Right lobe of liver (tissue), 6 donors: Measurements from ENCODE around the gene PCNX3. TPM values are rescaled to one million over a fixed set of nuclear protein-coding genes. Genes with fewer than 3 reads are reported as not detected.

Experiments
- ATAC-seq, 4 donors: fragments of 200-7000 bp; cut with Tn5 transposase; one replicate each; pipeline ENCODE4 v1.9.1; 2020; ENCODE audit warnings: mild to moderate bottlenecking in 4 of 4, moderate library complexity in 4 of 4
- DNase-seq, 3 donors: peaks; one replicate each; pipeline ENCODE4 v3.0.0-alpha.2; 2020
- H3K27ac ChIP-seq, 3 donors: fragments of 200-600 bp; one replicate each; pipeline ENCODE4 v1.8.0; 2022
- H3K27me3 ChIP-seq, 2 donors: fragments of 200-600 bp; one replicate each; pipeline ENCODE4 v1.8.0; 2022
- H3K36me3 ChIP-seq, 4 donors: fragments of 200-600 bp; sonication (generic) in 1 of 4; one replicate each; pipeline versions ENCODE4 v1.5.1 to v1.8.0; 2017 to 2022; ENCODE audit warnings: control low read depth in 1 of 4
- H3K4me1 ChIP-seq, 4 donors: fragments of 200-600 bp; sonication (generic) in 1 of 4; one replicate each; pipeline versions ENCODE4 v1.5.1 to v1.8.0; 2017 to 2022; ENCODE audit warnings: control low read depth in 1 of 4
- H3K4me3 ChIP-seq, 3 donors: fragments of 200-600 bp; one replicate each; pipeline ENCODE4 v1.8.0; 2022
- H3K9me3 ChIP-seq, 4 donors: fragments of 200-600 bp; sonication (generic) in 1 of 4; one replicate each; pipeline versions ENCODE4 v1.5.1 to v1.8.0; 2017 to 2022; ENCODE audit warnings: control low read depth in 1 of 4
- POLR2A ChIP-seq: fragments of 450-650 bp; IDR thresholded peaks from one replicate; pipeline ENCODE4 v1.6.1; 2017; ENCODE audit warnings: antibody characterized with exemption, mild to moderate bottlenecking
- WGBS: methylation state at CpG from one replicate; pipeline ENCODE4 v1.1.6; 2018; ENCODE audit warnings: low coverage, low lambda C conversion rate; ENCODE audit not compliant: insufficient coverage; ENCODE audit errors: missing lambda C conversion rate; 5-methylcytosine and 5-hydroxymethylcytosine counted together
- intact Hi-C, 2 donors: fragments of 100-400 bp; cut with DNase I; formaldehyde crosslinking; loops; one replicate each; pipeline versions ENCODE4 v1.11.2 to v1.14.1; 2022
- long read RNA-seq: library from polyadenylated mRNA; unstranded; transcript quantifications from one replicate; pipeline ENCODE4 v2.0.0, GENCODE V29; 2019
- total RNA-seq, 6 experiments: library from RNA; depleted of rRNA in 2 of 6; stranded (reverse); fragments of >200 nt in 2 of 6; fragmentation: NEBNext Ultra II Directional in 3 of 6; extraction: Animal tissue kit (Norgen Biotek cat#: 25700) in 3 of 6; gene quantifications; one replicate each; pipeline versions ENCODE4 v1.1.0 to v1.2.4, GENCODE V29; 2016 to 2023
- TF ChIP-seq, protein P1 (sequence below), 4 donors: fragments of 200-600 bp in 3 of 4; fragments of 450-650 bp in 1 of 4; IDR thresholded peaks; one replicate each; pipeline versions ENCODE4 v1.5.1 to v1.8.0; 2016 to 2022; ENCODE audit warnings: antibody characterized with exemption in 4 of 4, mild to moderate bottlenecking in 2 of 4
- donor health status: DM: no; HTN: yes; CAD: no.
- donor health status: DM: no; HTN: no; CAD: no.
- donor health status: DM: no; HTN: no; CAD: no.
- donor health status: DM: no; HTN: yes; CAD: no.
- donor health status: DM: no; HTN: yes; CAD: no.

PCNX3 gene
- 10 to 100 TPM; 11.2 to 32.9 (median 12.4) TPM for total RNA-seq
- long read RNA-seq, partial matches to known transcripts = 1 of 1 reads
- long read RNA-seq, other reads (novel, unspliced or antisense) = 0 of 1 reads

DNA sequence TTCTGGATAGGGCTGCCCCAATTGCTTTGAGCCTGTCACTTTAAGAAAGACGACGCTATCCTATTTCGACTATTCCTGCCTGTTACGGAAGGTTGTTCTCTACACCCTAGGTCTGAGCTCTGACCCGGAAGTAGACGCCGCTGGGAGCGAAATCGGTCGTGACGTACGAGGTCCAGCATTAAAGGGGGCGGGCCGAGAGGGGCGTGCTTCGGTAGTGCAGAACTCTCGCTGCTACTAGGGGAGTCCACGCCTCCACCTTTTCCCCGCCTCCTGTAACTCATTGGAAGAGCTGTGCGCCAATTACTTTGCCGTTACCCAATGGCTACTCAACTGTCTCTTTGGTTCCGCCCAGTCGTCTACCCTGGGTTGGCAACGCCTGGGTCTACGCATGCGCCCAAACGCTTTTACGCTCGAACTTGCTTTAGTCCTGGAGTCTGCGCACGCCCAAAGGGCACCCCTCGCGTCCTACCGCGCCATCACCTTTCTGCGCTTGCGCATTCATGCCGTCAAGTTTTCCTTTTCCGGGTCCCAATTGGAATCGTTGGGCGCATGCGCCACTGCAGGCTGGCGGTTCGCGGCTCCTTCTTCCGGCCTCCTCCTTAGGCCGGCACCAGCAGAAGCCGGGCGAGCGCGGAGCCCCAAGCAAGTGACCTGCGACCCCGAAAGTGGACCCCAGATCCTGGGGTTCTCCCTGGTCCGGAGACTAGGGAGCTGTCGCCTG lies at the start of gene PCNX3:
TSS of gene PCNX3 (plus strand) at position 548 of the 721 bp plus-strand sequence. CDS start 536 bp downstream, outside the sequence.
- intact Hi-C loops = no loop called here
- under 1% methylated on average over 28 of the region's 55 CpGs for WGBS
- Histone ChIP-seq H3K27me3 (no peaks in the 10 kb centered on the region), H3K4me3 (peak within 1 kb of the TSS; percentile 99), H3K9me3 (no peaks in the 10 kb centered on the region), H3K27ac (peak within 1 kb of the TSS; percentile 77 to 96 (median 95)), H3K36me3 (peaks cover 0 to 32% (median 13%) of the 10 kb centered on the region in 4 donors), H3K4me1 (peaks cover 0 to 34% (median 14%) of the 10 kb centered on the region in 4 donors)
- DNase-seq (peak; percentile 100), ATAC-seq (peak; percentile 74 to 86 (median 84))
- TF ChIP-seq, protein P1, sequence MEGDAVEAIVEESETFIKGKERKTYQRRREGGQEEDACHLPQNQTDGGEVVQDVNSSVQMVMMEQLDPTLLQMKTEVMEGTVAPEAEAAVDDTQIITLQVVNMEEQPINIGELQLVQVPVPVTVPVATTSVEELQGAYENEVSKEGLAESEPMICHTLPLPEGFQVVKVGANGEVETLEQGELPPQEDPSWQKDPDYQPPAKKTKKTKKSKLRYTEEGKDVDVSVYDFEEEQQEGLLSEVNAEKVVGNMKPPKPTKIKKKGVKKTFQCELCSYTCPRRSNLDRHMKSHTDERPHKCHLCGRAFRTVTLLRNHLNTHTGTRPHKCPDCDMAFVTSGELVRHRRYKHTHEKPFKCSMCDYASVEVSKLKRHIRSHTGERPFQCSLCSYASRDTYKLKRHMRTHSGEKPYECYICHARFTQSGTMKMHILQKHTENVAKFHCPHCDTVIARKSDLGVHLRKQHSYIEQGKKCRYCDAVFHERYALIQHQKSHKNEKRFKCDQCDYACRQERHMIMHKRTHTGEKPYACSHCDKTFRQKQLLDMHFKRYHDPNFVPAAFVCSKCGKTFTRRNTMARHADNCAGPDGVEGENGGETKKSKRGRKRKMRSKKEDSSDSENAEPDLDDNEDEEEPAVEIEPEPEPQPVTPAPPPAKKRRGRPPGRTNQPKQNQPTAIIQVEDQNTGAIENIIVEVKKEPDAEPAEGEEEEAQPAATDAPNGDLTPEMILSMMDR (IDR thresholded peaks at IDR 0.05) = no peak
- peak; percentile 58 for TF ChIP-seq POLR2A

DNA sequence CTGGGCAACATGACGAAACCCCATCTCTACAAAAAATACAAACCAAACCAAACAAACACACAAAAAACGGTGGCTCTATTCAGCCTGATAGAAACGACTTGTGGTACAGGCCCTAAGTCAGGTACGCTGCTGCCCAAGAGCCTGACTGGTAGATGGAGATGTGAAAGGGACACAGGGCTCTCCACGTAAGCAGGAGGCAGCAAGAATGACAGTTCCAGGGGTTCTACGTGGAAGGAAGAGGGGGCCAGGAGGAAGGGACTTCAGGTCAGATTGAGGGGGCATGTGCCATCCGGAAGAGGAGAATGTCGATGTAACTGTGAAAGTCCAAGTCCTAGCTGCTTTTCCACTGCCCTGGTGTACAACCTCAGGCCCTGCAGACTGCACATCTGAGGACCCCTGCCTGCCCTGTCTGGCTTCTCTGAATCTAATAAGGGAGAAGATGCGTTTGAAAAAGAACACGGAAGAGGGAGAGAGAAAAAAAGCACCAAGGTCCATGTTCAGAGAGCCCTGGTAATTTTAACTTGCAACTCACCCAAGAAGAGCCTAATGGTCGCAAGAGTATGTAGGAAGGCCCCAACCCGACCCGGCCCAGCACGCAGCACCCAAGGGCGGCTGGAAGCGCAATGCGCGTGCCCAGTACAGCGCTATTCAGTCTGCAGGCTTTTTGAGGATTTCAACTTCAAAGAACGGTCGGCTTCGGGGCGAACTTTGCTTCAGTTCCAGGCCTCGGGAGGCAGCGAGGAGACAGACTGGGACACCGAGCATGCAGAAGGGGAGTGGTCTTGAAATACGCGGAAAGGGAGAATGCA lies 46.2 kb upstream of the PCNX3 start:
- ATAC-seq = peak; percentile 1 to 21 (median 5)
- no peaks in the 10 kb centered on the region for H3K27me3 ChIP-seq
- no peaks in the 10 kb centered on the region for H3K9me3 ChIP-seq
- no peak for TF ChIP-seq POLR2A
- TF ChIP-seq, protein P1 (IDR thresholded peaks at IDR 0.05) = no peak
- WGBS = 6% methylated on average over 27 of the region's 28 CpGs
- no peaks in the 10 kb centered on the region for H3K36me3 ChIP-seq
- peak overlapping the region; percentile 74 to 91 (median 83) for H3K27ac ChIP-seq
- H3K4me1 ChIP-seq = peaks cover 0 to 42% (median 20%) of the 10 kb centered on the region in 4 donors
- intact Hi-C loops = no loop called here
- DNase-seq = no peak
- peak overlapping the region; percentile 86 to 99 (median 93) for H3K4me3 ChIP-seq

GRCh38 chr11:65569973-65570918 lies 45.3 kb upstream of the PCNX3 start, which contains the start of gene ZNRD2:
ZNRD2 (plus strand) TSS chr11:65570477; CDS start chr11:65570492, 15 bp downstream.
- Histone ChIP-seq H3K36me3 (no peaks in the 10 kb centered on the region), H3K27me3 (no peaks in the 10 kb centered on the region), H3K9me3 (no peaks in the 10 kb centered on the region), H3K4me3 (peak within 1 kb of the TSS; percentile 86 to 99 (median 93)), H3K27ac (peak within 1 kb of the TSS; percentile 74 to 91 (median 83)), H3K4me1 (peaks cover 0 to 51% (median 20%) of the 10 kb centered on the region in 4 donors)
- intact Hi-C loops = loop anchor here in 1 of 2 donors (5.0 kb wide), 1 partner anchor 33 kb away; no protein-coding TSS in a partner anchor
- DNase-seq (peak; percentile 98 to 100 (median 98)), ATAC-seq (peak; percentile 74 to 83 (median 79))
- 0% methylated on average over 14 of the region's 89 CpGs for WGBS
- TF ChIP-seq, protein P1 (IDR thresholded peaks at IDR 0.05) = peak; percentile 41 to 55 (median 43)
- peak; percentile 68 for TF ChIP-seq POLR2A
